Measurements from ENCODE around the gene XYLT1. TPM values are rescaled to one million over a fixed set of nuclear protein-coding genes. Genes with fewer than 3 reads are reported as not detected.

XYLT1 gene
- total and polyA plus RNA-seq, 10 of the 15 experiments (the other 5 are each of a cell fraction or from before 2014, with no cell fraction given) = 0.88 to 14.8 (median 5.8) TPM

- TF ChIP-seq BCL11A (IDR thresholded peaks at IDR 0.05; ENCODE audit: low read depth, low read length) (no peak), CBX5 (IDR thresholded peaks at IDR 0.05; ENCODE audit: low read depth) (no peak), FOS (IDR thresholded peaks at IDR 0.05; ENCODE audit: borderline replicate concordance, extremely low read depth, insufficient read length) (no peak), HSF1 (IDR thresholded peaks at IDR 0.05; ENCODE audit: low read depth, low read length) (no peak), FOXM1 (IDR thresholded peaks at IDR 0.05; ENCODE audit: low read depth, low read length) (peak; percentile 15; the same call in 1 of the 2 replicates), NFIC (IDR thresholded peaks at IDR 0.05; ENCODE audit: low read depth, low read length) (peak; percentile 49; the same call in 1 of the 2 replicates), EED (IDR thresholded peaks at IDR 0.05; ENCODE audit: low read depth) (peak; percentile 63; the same call in 1 of the 2 replicates), CBFB (IDR thresholded peaks at IDR 0.05; ENCODE audit: low read depth) (no peak), CBX3 (IDR thresholded peaks at IDR 0.05; ENCODE audit: borderline replicate concordance, low read depth) (no peak), RELA (IDR thresholded peaks at IDR 0.05; ENCODE audit: borderline replicate concordance, partially characterized antibody) (no peak), ATF3 (IDR thresholded peaks at IDR 0.05; ENCODE audit: borderline replicate concordance, extremely low read depth, low read depth, low read length) (no peak), MEF2A (IDR thresholded peaks at IDR 0.05; ENCODE audit: insufficient read depth, low read depth, low read length) (peak; percentile 74), SMARCA5 (IDR thresholded peaks at IDR 0.05) (no peak), CREB1 (IDR thresholded peaks at IDR 0.05; ENCODE audit: low read depth) (no peak), ZNF622 (IDR thresholded peaks at IDR 0.05) (no peak), ZNF24 (IDR thresholded peaks at IDR 0.05) (no peak), CTCF (IDR thresholded peaks at IDR 0.05 in 2 of 3, conservative IDR thresholded peaks at IDR 0.05 in 1 of 3; ENCODE audit: control insufficient read depth in 2 of 3, extremely low read depth in 1 of 3, insufficient read depth in 1 of 3, low read depth in 3 of 3, low read length in 3 of 3) (no peak), BHLHE40 (IDR thresholded peaks at IDR 0.05; ENCODE audit: borderline replicate concordance in 1 of 2, low read depth in 2 of 2, low read length in 1 of 2) (peak; percentile 30 to 41; a peak in 2 of 4 replicates), E2F4 (IDR thresholded peaks at IDR 0.05; ENCODE audit: low read depth, low read length) (no peak), NFYB (IDR thresholded peaks at IDR 0.05; ENCODE audit: insufficient read depth, low read depth, low read length) (no peak), ASH2L (IDR thresholded peaks at IDR 0.05; ENCODE audit: borderline replicate concordance, low read depth) (no peak), IRF4 (IDR thresholded peaks at IDR 0.05; ENCODE audit: low read depth, low read length) (no peak), SP1 (IDR thresholded peaks at IDR 0.05; ENCODE audit: low read depth, low read length) (no peak), IRF3 (IDR thresholded peaks at IDR 0.05) (no peak)
Observed at GRCh38 chr16:17459903-17460521, 10.7 kb downstream of the XYLT1 start (continued).

All from GM12878 (cell line).